H9 (cell line): ENCODE data around the gene ADAMTSL3. TPM values are rescaled to one million over a fixed set of nuclear protein-coding genes. Genes with fewer than 3 reads are reported as not detected.

Source experiments
- DNase-seq: peaks from one replicate; pipeline ENCODE4 v3.0.0-alpha.2; 2017
- H2AFZ ChIP-seq: one replicate; pipeline ENCODE4 v1.6.1; 2013; ENCODE audit warnings: mild to moderate bottlenecking, low read length, control low read depth, moderate library complexity
- H2AK5ac ChIP-seq: 2 replicates; pipeline ENCODE4 v1.6.1; 2013; ENCODE audit warnings: low read length, control low read depth, mixed read lengths; ENCODE audit not compliant: insufficient read length
- H2BK120ac ChIP-seq: one replicate; pipeline ENCODE4 v1.6.1; 2013; ENCODE audit warnings: low read depth, mild to moderate bottlenecking, low read length, control low read depth, inconsistent platforms; ENCODE audit not compliant: poor library complexity, severe bottlenecking
- H2BK12ac ChIP-seq: 2 replicates; pipeline ENCODE4 v1.6.1; 2013; ENCODE audit warnings: low read length, control low read depth, mixed read lengths, low read depth; ENCODE audit not compliant: insufficient read length
- H2BK15ac ChIP-seq: 2 replicates; pipeline ENCODE4 v1.6.1; 2013; ENCODE audit warnings: low read depth, low read length, control low read depth
- H2BK20ac ChIP-seq: one replicate; pipeline ENCODE4 v1.6.1; 2013; ENCODE audit warnings: low read depth, mild to moderate bottlenecking, low read length, control low read depth, inconsistent platforms; ENCODE audit not compliant: poor library complexity, severe bottlenecking
- H2BK5ac ChIP-seq: 2 replicates; pipeline ENCODE4 v1.6.1; 2013; ENCODE audit warnings: low read length, control low read depth, mixed read lengths; ENCODE audit not compliant: insufficient read length
- H3K14ac ChIP-seq: 2 replicates; pipeline ENCODE4 v1.6.1; 2013; ENCODE audit warnings: low read length, control low read depth; ENCODE audit not compliant: insufficient read depth
- H3K18ac ChIP-seq: 2 replicates; pipeline ENCODE4 v1.6.1; 2013; ENCODE audit warnings: low read depth, mild to moderate bottlenecking, mixed read lengths, low read length, control low read depth; ENCODE audit not compliant: insufficient read length
- H3K23ac ChIP-seq: 2 replicates; pipeline ENCODE4 v1.6.1; 2013; ENCODE audit warnings: low read length, control low read depth, mixed read lengths, low read depth; ENCODE audit not compliant: insufficient read length
- H3K23me2 ChIP-seq: 2 replicates; pipeline ENCODE4 v1.6.1; 2013; ENCODE audit warnings: low read depth, mild to moderate bottlenecking, mixed read lengths, low read length, control low read depth; ENCODE audit not compliant: insufficient read length, poor library complexity, severe bottlenecking
- H3K27ac ChIP-seq: 2 replicates; pipeline ENCODE4 v1.5.1; 2013; ENCODE audit warnings: low read length, control low read depth, mixed read lengths, low read depth; ENCODE audit not compliant: insufficient read length
- H3K27me3 ChIP-seq: 2 replicates; pipeline ENCODE4 v1.6.1; 2013; ENCODE audit warnings: low read length, control low read depth, inconsistent platforms; ENCODE audit not compliant: insufficient read depth
- H3K4ac ChIP-seq: 2 replicates; pipeline ENCODE4 v1.6.1; 2013; ENCODE audit warnings: low read depth, mild to moderate bottlenecking, control low read depth, inconsistent platforms, low read length, moderate library complexity
- H3K4me1 ChIP-seq: 2 replicates; pipeline ENCODE4 v1.6.1; 2013; ENCODE audit warnings: low read length, control low read depth, inconsistent platforms; ENCODE audit not compliant: insufficient read depth
- H3K4me2 ChIP-seq: 2 replicates; pipeline ENCODE4 v1.6.1; 2013; ENCODE audit warnings: low read length, control low read depth, mixed read lengths; ENCODE audit not compliant: insufficient read length, insufficient read depth
- H3K56ac ChIP-seq: 2 replicates; pipeline ENCODE4 v1.6.1; 2013; ENCODE audit warnings: low read depth, mild to moderate bottlenecking, mixed read lengths, low read length, control low read depth; ENCODE audit not compliant: insufficient read length
- H3K79me1 ChIP-seq: 2 replicates; pipeline ENCODE4 v1.6.1; 2013; ENCODE audit warnings: low read depth, mild to moderate bottlenecking, moderate library complexity, low read length, control low read depth, inconsistent platforms; ENCODE audit not compliant: insufficient read depth, poor library complexity, severe bottlenecking
- H3K79me2 ChIP-seq: 2 replicates; pipeline ENCODE4 v1.6.1; 2013; ENCODE audit warnings: low read length, control low read depth, inconsistent platforms; ENCODE audit not compliant: insufficient read depth
- H3K9ac ChIP-seq: 2 replicates; pipeline ENCODE4 v1.6.1; 2013; ENCODE audit warnings: low read length, control low read depth, mixed read lengths; ENCODE audit not compliant: insufficient read length; ENCODE audit errors: extremely low read depth
- H3K9me3 ChIP-seq: one replicate; pipeline ENCODE4 v1.6.1; 2013; ENCODE audit warnings: low read depth, low read length, inconsistent platforms; ENCODE audit not compliant: control insufficient read depth
- H3T11ph ChIP-seq: one replicate; pipeline ENCODE4 v1.6.1; 2013; ENCODE audit warnings: mild to moderate bottlenecking, low read length, control low read depth, inconsistent platforms
- H4K20me1 ChIP-seq: one replicate; pipeline ENCODE4 v1.6.1; 2013; ENCODE audit not compliant: control insufficient read depth, insufficient read length, insufficient read depth
- H4K5ac ChIP-seq: 2 replicates; pipeline ENCODE4 v1.6.1; 2013; ENCODE audit warnings: low read depth, mild to moderate bottlenecking, mixed read lengths, low read length, control low read depth; ENCODE audit not compliant: insufficient read length
- H4K8ac ChIP-seq: replicated peaks from 2 replicates; pipeline ENCODE4 v1.6.1; 2013; ENCODE audit warnings: low read length, control low read depth, mixed read lengths, low read depth; ENCODE audit not compliant: insufficient read length
- H4K91ac ChIP-seq: 2 replicates; pipeline ENCODE4 v1.6.1; 2013; ENCODE audit warnings: low read depth, mild to moderate bottlenecking, moderate library complexity, mixed read lengths, low read length, control low read depth; ENCODE audit not compliant: insufficient read length
- H3K27ac Mint-ChIP-seq, 3 experiments: 2 replicates in 2 of 3; 3 replicates in 1 of 3; pipeline ENCODE4 v1.8.0; 2020 to 2021; ENCODE audit warnings: mixed read lengths in 3 of 3, mild to moderate bottlenecking in 1 of 3, moderate library complexity in 1 of 3
- H3K27me3 Mint-ChIP-seq: 2 replicates; pipeline ENCODE4 v1.8.0; 2021; ENCODE audit warnings: low read depth, mild to moderate bottlenecking, moderate library complexity, mixed read lengths
- H3K36me3 Mint-ChIP-seq, 3 experiments: 2 replicates in 2 of 3; 3 replicates in 1 of 3; pipeline ENCODE4 v1.8.0; 2020 to 2021; ENCODE audit warnings: low read depth in 3 of 3, mixed read lengths in 3 of 3; ENCODE audit not compliant: insufficient read depth in 1 of 3
- H3K4me1 Mint-ChIP-seq, 2 experiments: 2 replicates each; pipeline ENCODE4 v1.8.0; 2020; ENCODE audit warnings: mixed read lengths in 2 of 2
- H3K4me3 Mint-ChIP-seq, 2 experiments: 2 replicates in 1 of 2; 3 replicates in 1 of 2; pipeline ENCODE4 v1.8.0; 2020 to 2021; ENCODE audit warnings: mild to moderate bottlenecking in 2 of 2, mixed read lengths in 2 of 2, moderate library complexity in 1 of 2
- H3K9me3 Mint-ChIP-seq, 2 experiments: 2 replicates in 1 of 2; 3 replicates in 1 of 2; pipeline ENCODE4 v1.8.0; 2020; ENCODE audit warnings: mild to moderate bottlenecking in 2 of 2, mixed read lengths in 2 of 2, moderate library complexity in 1 of 2
- CTCF ChIP-seq: fragments of 200-600 bp; sonication (generic); conservative IDR thresholded peaks from 3 replicates; pipeline ENCODE4 v1.8.0; 2021; ENCODE audit warnings: antibody characterized with exemption, mild to moderate bottlenecking
- WGBS: extraction: QIAGEN DNeasy Blood & Tissue Kit; methylation state at CpG from one replicate; pipeline ENCODE4 v1.1.7; 2013; ENCODE audit warnings: missing lambda C conversion rate, low lambda C conversion rate, mixed read lengths; ENCODE audit not compliant: insufficient read length; ENCODE audit errors: extremely low coverage; 5-methylcytosine and 5-hydroxymethylcytosine counted together
- total RNA-seq: library from RNA; stranded (reverse); gene quantifications from 2 replicates; pipeline ENCODE4 v1.2.1, GENCODE V29; 2021

ADAMTSL3 gene
- total RNA-seq, 1 experiment from 2014 or later: 0.39 TPM

GRCh38 chr15:83853232-83853631 lies 199.3 kb downstream of the ADAMTSL3 start:
- H4K91ac ChIP-seq: no peak overlapping the region
- H3K18ac ChIP-seq: no peak overlapping the region
- Mint-ChIP-seq H3K9me3 (peaks cover 0 to 2% of the 10 kb centered on the region in 2 experiments; a peak in 1 of 5 replicates), H3K36me3 (no peaks in the 10 kb centered on the region), H3K27me3 (no peaks in the 10 kb centered on the region), H3K27ac (no peak overlapping the region), H3K4me3 (no peak overlapping the region), H3K4me1 (peaks cover 0 to 6% of the 10 kb centered on the region in 2 experiments; a peak in 2 of 4 replicates)
- TF ChIP-seq CTCF: no peak
- H2BK5ac ChIP-seq: no peak overlapping the region
- H3K9me3 ChIP-seq: no peaks in the 10 kb centered on the region
- no peak overlapping the region for H3K27ac ChIP-seq
- no peaks in the 10 kb centered on the region for H3K79me2 ChIP-seq
- H3K4me2 ChIP-seq: no peak overlapping the region
- no peak overlapping the region for H4K8ac ChIP-seq
- no peak overlapping the region for H2AFZ ChIP-seq
- no peak overlapping the region for H3K4ac ChIP-seq
- H2BK12ac ChIP-seq: no peak overlapping the region
- H3K56ac ChIP-seq: no peak overlapping the region
- no peak overlapping the region for H3K9ac ChIP-seq
- no peak overlapping the region for H3K23ac ChIP-seq
- H3T11ph ChIP-seq: no peak overlapping the region
- no peak overlapping the region for H4K5ac ChIP-seq
- no peaks in the 10 kb centered on the region for H3K4me1 ChIP-seq
- H3K79me1 ChIP-seq: no peaks in the 10 kb centered on the region
- no peak for DNase-seq
- H4K20me1 ChIP-seq: no peaks in the 10 kb centered on the region
- no peak overlapping the region for H2BK20ac ChIP-seq
- H2BK120ac ChIP-seq: no peak overlapping the region
- no peak overlapping the region for H2BK15ac ChIP-seq
- no peak overlapping the region for H3K14ac ChIP-seq
- no CpG with 5 or more reads among the region's 1 CpG for whole genome bisulfite sequencing
- H3K23me2 ChIP-seq: no peaks in the 10 kb centered on the region
- no peaks in the 10 kb centered on the region for H3K27me3 ChIP-seq
- no peak overlapping the region for H2AK5ac ChIP-seq
